ENCODE data around the gene PMEPA1.

The PMEPA1 gene

DNA sequence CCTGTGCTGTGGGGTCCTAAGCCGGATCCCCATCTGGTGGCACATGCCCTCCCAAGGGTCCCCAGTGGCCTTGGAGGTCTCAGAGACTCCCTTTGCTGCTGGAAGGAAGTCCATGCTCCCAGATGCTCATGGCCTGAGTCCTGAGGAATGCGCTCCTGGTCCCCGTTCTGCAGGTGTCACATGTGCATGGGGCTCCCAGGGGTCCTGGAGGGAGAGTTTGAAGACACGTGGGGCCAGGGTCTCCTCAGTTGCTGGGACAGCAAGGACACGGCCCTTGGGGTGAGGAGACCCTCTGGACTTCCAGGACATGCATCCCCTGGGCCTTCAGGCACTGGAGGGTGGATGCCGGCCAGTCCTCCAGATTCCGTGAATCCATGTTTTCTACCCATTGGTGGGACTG, 101.3 kb downstream of the PMEPA1 start:
- H3K4me3 ChIP-seq (ENCODE audit: control insufficient read depth, low read depth, low read length) = no peak overlapping the region
- no peak for DNase-seq (ENCODE audit: low read depth)
- TF ChIP-seq, protein P1, sequence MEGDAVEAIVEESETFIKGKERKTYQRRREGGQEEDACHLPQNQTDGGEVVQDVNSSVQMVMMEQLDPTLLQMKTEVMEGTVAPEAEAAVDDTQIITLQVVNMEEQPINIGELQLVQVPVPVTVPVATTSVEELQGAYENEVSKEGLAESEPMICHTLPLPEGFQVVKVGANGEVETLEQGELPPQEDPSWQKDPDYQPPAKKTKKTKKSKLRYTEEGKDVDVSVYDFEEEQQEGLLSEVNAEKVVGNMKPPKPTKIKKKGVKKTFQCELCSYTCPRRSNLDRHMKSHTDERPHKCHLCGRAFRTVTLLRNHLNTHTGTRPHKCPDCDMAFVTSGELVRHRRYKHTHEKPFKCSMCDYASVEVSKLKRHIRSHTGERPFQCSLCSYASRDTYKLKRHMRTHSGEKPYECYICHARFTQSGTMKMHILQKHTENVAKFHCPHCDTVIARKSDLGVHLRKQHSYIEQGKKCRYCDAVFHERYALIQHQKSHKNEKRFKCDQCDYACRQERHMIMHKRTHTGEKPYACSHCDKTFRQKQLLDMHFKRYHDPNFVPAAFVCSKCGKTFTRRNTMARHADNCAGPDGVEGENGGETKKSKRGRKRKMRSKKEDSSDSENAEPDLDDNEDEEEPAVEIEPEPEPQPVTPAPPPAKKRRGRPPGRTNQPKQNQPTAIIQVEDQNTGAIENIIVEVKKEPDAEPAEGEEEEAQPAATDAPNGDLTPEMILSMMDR (conservative IDR thresholded peaks at IDR 0.05; ENCODE audit: control insufficient read depth, insufficient read depth, low read depth, low read length) = no peak

DNA sequence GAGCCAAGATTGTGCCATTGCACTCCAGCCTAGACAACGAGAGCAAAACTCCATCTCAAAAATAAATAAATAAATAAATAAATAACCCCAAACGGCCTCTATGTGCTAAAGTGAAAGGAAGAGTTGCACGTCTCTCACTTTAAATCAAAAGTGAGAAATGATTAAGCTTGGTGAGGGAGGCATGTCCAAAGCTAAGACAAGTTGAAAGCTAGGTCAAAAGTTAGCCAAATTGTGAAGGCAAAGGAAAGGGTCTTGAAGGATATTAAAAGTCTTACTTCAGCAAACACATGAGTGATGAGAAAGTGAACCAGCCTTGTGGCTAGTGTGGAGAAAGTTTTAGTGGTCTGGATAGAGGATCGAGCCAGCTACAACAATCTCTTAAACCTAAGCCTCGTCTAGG, 103.9 kb downstream of the PMEPA1 start:
- H3K4me3 ChIP-seq (ENCODE audit: control insufficient read depth, low read depth, low read length) = no peak overlapping the region
- no peak for DNase-seq (ENCODE audit: low read depth)
- TF ChIP-seq, protein P1 (conservative IDR thresholded peaks at IDR 0.05; ENCODE audit: control insufficient read depth, insufficient read depth, low read depth, low read length) = no peak

DNA sequence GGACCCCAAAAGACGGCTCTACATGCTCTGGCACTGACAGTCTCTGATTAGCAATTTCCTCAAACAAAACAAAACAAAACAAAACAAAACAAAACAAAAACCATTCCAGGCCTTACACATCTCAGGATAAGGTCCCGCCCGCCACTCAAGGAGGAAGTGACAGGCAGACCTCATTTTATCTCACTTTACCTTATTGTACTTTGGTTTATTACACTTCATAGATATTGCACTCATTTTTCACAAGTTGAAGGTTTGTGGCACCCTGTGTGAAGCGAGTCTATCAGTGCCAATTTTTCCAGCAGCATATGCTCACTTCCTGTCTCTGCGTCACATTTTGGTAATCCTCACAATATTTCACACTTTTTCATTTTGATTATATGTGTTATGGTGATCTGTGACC, 104.8 kb downstream of the PMEPA1 start:
- DNase-seq (ENCODE audit: low read depth) = no peak
- TF ChIP-seq, protein P1 (conservative IDR thresholded peaks at IDR 0.05; ENCODE audit: control insufficient read depth, insufficient read depth, low read depth, low read length) = no peak
- H3K4me3 ChIP-seq (ENCODE audit: control insufficient read depth, low read depth, low read length) = no peak overlapping the region

DNA sequence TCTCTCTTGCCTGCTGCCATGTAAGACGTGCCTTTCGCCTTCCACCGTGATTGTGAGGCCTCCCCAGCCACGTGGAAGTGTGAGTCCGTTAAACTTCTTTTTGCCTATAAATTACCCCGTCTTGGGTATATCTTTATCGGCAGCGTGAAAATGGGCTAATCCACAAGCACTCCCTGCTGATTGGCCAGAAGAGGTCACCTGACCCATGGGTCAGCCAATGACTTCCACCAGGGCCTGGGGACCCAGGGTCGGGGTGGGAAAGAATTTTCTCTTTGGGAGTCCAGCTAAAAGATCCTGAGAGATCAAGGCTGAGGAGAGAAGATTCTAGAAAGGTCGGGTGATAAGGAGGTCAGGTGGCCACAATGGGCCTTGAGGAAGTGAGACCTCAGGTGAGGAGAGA, 106.7 kb downstream of the PMEPA1 start:
- DNase-seq (ENCODE audit: low read depth) = no peak
- no peak overlapping the region for H3K4me3 ChIP-seq (ENCODE audit: control insufficient read depth, low read depth, low read length)
- TF ChIP-seq, protein P1 (conservative IDR thresholded peaks at IDR 0.05; ENCODE audit: control insufficient read depth, insufficient read depth, low read depth, low read length) = no peak

DNA sequence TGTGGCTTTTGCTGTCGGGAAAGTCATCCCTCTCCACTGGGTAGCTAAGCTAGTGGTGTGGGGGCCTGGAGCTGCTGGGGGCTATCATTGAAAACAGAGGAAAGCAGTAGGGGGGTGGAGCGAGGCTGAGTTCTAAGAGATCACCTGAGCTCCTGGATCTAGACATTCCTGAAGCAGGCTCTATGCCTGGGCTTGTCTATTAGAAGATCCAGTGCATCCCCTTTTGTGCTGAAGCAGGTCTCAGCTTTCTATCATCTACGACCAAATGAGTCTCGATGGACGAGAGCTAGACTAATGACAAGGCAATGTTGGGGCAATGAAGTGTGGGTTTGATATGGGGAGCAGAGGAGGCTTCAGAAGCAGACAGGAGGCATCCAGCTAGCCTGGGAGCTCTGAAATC, 108.1 kb downstream of the PMEPA1 start:
- DNase-seq (ENCODE audit: low read depth) = no peak
- no peak overlapping the region for H3K4me3 ChIP-seq (ENCODE audit: control insufficient read depth, low read depth, low read length)
- TF ChIP-seq, protein P1 (conservative IDR thresholded peaks at IDR 0.05; ENCODE audit: control insufficient read depth, insufficient read depth, low read depth, low read length) = no peak

DNA sequence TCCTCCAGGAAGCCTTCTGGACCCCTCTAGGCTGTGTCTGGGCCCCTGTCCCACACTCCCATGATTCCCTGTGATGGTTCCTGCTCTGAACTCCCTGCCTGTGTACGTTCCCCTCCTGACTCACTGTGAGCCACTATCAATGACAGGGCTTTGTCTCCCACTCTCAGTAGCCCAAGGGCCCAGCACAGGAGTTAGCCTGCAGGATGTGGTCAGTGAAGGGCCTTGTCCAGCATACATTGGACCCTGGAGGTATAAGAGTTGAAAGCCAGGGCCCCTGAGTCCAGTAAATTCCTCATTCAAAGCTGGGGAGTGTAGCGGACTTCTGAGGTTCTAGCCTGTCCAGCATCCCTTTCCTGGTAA, 108.6 kb downstream of the PMEPA1 start:
- TF ChIP-seq, protein P1 (conservative IDR thresholded peaks at IDR 0.05; ENCODE audit: control insufficient read depth, insufficient read depth, low read depth, low read length) = no peak
- no peak for DNase-seq (ENCODE audit: low read depth)
- H3K4me3 ChIP-seq (ENCODE audit: control insufficient read depth, low read depth, low read length) = no peak overlapping the region
